ENCODE measurements around the gene KNOP1. TPM values are rescaled to one million over a fixed set of nuclear protein-coding genes. Genes with fewer than 3 reads are reported as not detected.
A peak's percentile ranks its signal among the peaks of the same experiment; 100 is the strongest.

KNOP1 gene
- total and polyA plus RNA-seq, 2 donors from 2014 or later: 10.2 to 17.9 TPM

DNA sequence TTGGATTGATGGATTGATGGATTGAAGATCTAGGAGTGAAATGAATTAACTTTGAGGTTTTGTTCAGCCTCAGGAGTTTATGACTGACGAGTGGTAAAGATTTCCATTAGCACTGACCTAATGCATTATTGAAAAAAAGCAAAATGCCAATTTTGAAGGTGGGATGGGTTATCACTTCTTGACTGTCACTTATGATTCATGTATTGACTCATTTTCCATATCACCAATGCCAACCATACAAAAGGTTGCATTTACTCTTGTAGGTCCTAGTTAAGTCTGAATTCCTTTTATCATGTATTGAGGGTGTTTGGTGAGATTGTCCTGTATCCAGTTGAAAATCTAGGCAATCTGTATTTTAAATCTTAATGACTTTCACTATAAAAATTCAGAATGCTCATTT is 57.6 kb downstream of the KNOP1 start:
- no peaks in the 10 kb centered on the region for H3K4me1 ChIP-seq (ENCODE audit: control insufficient read depth in 2 of 3, insufficient read depth in 2 of 3, low read depth in 1 of 3, low read length in 3 of 3)
- H3K27me3 ChIP-seq (ENCODE audit: control insufficient read depth, insufficient read depth, low read length): no peaks in the 10 kb centered on the region
- DNase-seq (no peak), FAIRE-seq (no peak)
- H3K36me3 ChIP-seq (ENCODE audit: control insufficient read depth in 2 of 3, insufficient read depth in 3 of 3, low read length in 3 of 3): peaks cover 0 to 4% (median 3%) of the 10 kb centered on the region in 3 donors
- TF ChIP-seq, protein P1, sequence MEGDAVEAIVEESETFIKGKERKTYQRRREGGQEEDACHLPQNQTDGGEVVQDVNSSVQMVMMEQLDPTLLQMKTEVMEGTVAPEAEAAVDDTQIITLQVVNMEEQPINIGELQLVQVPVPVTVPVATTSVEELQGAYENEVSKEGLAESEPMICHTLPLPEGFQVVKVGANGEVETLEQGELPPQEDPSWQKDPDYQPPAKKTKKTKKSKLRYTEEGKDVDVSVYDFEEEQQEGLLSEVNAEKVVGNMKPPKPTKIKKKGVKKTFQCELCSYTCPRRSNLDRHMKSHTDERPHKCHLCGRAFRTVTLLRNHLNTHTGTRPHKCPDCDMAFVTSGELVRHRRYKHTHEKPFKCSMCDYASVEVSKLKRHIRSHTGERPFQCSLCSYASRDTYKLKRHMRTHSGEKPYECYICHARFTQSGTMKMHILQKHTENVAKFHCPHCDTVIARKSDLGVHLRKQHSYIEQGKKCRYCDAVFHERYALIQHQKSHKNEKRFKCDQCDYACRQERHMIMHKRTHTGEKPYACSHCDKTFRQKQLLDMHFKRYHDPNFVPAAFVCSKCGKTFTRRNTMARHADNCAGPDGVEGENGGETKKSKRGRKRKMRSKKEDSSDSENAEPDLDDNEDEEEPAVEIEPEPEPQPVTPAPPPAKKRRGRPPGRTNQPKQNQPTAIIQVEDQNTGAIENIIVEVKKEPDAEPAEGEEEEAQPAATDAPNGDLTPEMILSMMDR (IDR thresholded peaks at IDR 0.05; ENCODE audit: borderline replicate concordance, extremely low read depth, insufficient read depth): no peak
- intact Hi-C loops (cut with DNase I): no loop called here
- no peak overlapping the region for H3K27ac ChIP-seq (ENCODE audit: low read depth in 2 of 2, low read length in 2 of 2)
- peaks cover 0 to 3% (median 0%) of the 10 kb centered on the region in 3 donors for H3K9me3 ChIP-seq (ENCODE audit: control insufficient read depth in 2 of 3, insufficient read depth in 1 of 3, low read length in 3 of 3)
- no peak overlapping the region for H3K4me3 ChIP-seq (ENCODE audit: low read length in 3 of 3)
- H3K9ac ChIP-seq (ENCODE audit: low read length in 3 of 3): no peak overlapping the region

DNA sequence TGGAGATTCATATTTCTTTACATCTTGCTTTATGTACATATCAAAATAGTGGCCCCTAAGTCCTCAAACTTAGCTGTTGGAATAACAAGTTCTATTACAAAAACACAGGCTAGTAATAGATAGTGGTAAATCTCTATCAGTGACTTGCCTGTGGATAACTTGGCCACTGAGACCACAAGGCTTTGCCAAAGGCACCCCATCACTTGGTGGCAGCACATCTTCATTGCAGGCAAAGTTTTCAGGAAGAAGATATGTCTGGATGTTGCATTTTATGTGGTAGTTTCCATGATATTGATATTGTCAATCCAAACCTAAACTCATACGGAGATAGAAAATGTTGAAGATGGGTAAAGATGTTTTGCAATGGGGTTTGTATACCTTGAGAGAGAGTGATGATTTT is 58.5 kb downstream of the KNOP1 start:
- Histone ChIP-seq H3K4me1 (ENCODE audit: control insufficient read depth in 2 of 3, insufficient read depth in 2 of 3, low read depth in 1 of 3, low read length in 3 of 3) (no peaks in the 10 kb centered on the region), H3K9ac (ENCODE audit: low read length in 3 of 3) (no peak overlapping the region), H3K27me3 (ENCODE audit: control insufficient read depth, insufficient read depth, low read length) (no peaks in the 10 kb centered on the region), H3K36me3 (ENCODE audit: control insufficient read depth in 2 of 3, insufficient read depth in 3 of 3, low read length in 3 of 3) (peaks cover 0 to 4% (median 3%) of the 10 kb centered on the region in 3 donors), H3K27ac (ENCODE audit: low read depth in 2 of 2, low read length in 2 of 2) (no peak overlapping the region), H3K9me3 (ENCODE audit: control insufficient read depth in 2 of 3, insufficient read depth in 1 of 3, low read length in 3 of 3) (no peaks in the 10 kb centered on the region), H3K4me3 (ENCODE audit: low read length in 3 of 3) (no peak overlapping the region)
- FAIRE-seq (no peak), DNase-seq (no peak)
- intact Hi-C loops (cut with DNase I): no loop called here
- TF ChIP-seq, protein P1 (IDR thresholded peaks at IDR 0.05; ENCODE audit: borderline replicate concordance, extremely low read depth, insufficient read depth): no peak

DNA sequence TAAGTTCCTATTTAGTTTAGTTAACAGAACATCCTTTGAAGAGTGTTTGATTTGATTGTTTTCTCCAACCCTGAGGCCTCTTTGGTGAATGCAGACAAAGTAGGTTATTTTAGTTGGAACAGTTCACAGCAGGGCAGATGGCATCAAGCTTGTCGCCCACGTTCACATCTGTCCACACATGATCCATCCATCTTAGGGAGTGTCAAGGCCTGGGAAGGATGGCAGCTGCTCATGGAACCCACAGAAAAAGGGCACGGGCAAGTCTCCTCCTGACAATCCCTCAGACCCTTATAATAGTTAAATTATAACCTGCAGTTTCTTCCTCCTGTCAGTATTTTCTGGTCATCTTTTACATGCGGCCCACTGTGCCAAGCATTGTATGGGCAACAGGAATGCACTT is 60.2 kb downstream of the KNOP1 start:
- H3K9me3 ChIP-seq (ENCODE audit: control insufficient read depth in 2 of 3, insufficient read depth in 1 of 3, low read length in 3 of 3): no peaks in the 10 kb centered on the region
- intact Hi-C loops (cut with DNase I): no loop called here
- TF ChIP-seq, protein P1 (IDR thresholded peaks at IDR 0.05; ENCODE audit: borderline replicate concordance, extremely low read depth, insufficient read depth): no peak
- peaks cover 0 to 20% (median 17%) of the 10 kb centered on the region in 3 donors for H3K36me3 ChIP-seq (ENCODE audit: control insufficient read depth in 2 of 3, insufficient read depth in 3 of 3, low read length in 3 of 3)
- H3K4me1 ChIP-seq (ENCODE audit: control insufficient read depth in 2 of 3, insufficient read depth in 2 of 3, low read depth in 1 of 3, low read length in 3 of 3): no peaks in the 10 kb centered on the region
- no peaks in the 10 kb centered on the region for H3K27me3 ChIP-seq (ENCODE audit: control insufficient read depth, insufficient read depth, low read length)
- H3K4me3 ChIP-seq (ENCODE audit: low read length in 3 of 3): no peak overlapping the region
- no peak overlapping the region for H3K9ac ChIP-seq (ENCODE audit: low read length in 3 of 3)
- no peak overlapping the region for H3K27ac ChIP-seq (ENCODE audit: low read depth in 2 of 2, low read length in 2 of 2)
- no peak for FAIRE-seq
- DNase-seq: no peak

DNA sequence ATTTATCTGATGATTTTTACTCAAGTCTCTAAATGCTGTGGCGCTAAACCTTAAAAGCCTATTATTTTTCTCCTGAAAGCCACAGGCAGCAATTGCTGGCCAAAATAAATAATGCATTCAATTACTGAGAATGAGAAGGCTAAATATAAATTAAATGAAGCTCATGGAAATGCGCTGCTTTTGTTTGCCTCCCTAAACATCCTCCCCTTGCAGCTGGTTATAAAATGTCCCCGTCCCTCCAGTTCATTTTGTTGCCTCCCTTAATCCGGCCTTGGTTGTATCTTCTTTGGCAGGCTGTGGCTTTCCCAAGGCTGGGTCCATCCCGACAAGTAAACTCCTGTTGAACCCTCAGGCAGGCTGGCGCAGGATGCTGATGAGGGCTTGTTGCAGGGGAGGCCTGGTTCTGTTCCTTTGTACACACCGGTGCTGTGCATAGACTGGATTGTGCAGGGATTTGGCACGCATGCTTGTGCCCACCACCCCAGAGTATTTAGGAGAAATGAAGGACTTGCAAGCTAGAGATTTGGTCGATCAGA is 62.7 kb downstream of the KNOP1 start:
- no peak overlapping the region for H3K27ac ChIP-seq (ENCODE audit: low read depth in 2 of 2, low read length in 2 of 2)
- TF ChIP-seq, protein P1 (IDR thresholded peaks at IDR 0.05; ENCODE audit: borderline replicate concordance, extremely low read depth, insufficient read depth): no peak
- FAIRE-seq: no peak
- peaks cover 3 to 30% (median 23%) of the 10 kb centered on the region in 3 donors for H3K36me3 ChIP-seq (ENCODE audit: control insufficient read depth in 2 of 3, insufficient read depth in 3 of 3, low read length in 3 of 3)
- peak in 1 of 5 donors; percentile 9 for DNase-seq
- intact Hi-C loops (cut with DNase I): no loop called here
- H3K9me3 ChIP-seq (ENCODE audit: control insufficient read depth in 2 of 3, insufficient read depth in 1 of 3, low read length in 3 of 3): no peaks in the 10 kb centered on the region
- no peak overlapping the region for H3K9ac ChIP-seq (ENCODE audit: low read length in 3 of 3)
- H3K27me3 ChIP-seq (ENCODE audit: control insufficient read depth, insufficient read depth, low read length): no peaks in the 10 kb centered on the region
- no peaks in the 10 kb centered on the region for H3K4me1 ChIP-seq (ENCODE audit: control insufficient read depth in 2 of 3, insufficient read depth in 2 of 3, low read depth in 1 of 3, low read length in 3 of 3)
- H3K4me3 ChIP-seq (ENCODE audit: low read length in 3 of 3): no peak overlapping the region
